ENCODE results near the gene AMBP. TPM values are rescaled to one million over a fixed set of nuclear protein-coding genes. Genes with fewer than 3 reads are reported as not detected.

AMBP gene
- total RNA-seq, 2 donors from 2014 or later = 0.68 to 2.9 TPM

DNA sequence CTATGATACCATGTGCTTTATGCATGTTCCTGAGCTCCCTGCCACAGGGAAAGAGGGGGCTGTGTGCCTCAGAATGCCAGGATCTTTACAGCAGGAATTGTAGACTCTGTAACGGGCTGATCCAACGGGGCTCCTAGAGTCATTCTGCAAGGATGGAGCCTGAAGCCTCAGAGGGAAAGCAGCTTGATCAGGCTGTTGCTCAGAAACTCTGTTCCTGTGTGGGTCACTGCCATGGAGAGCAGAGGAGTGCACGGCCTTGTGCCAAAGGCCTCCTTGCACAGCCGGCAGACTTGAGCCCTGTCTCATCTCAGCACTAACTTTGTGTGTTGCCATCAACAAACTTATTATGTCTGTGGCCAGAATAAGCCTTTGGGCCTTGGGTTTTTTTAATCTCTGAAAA, 51.8 kb downstream of the AMBP start:
- H3K4me1 ChIP-seq (ENCODE audit: control insufficient read depth, insufficient read depth, low read length) = no peaks in the 10 kb centered on the region
- H3K4me3 Mint-ChIP-seq = no peak overlapping the region
- H3K9me3 ChIP-seq (ENCODE audit: control insufficient read depth, low read length) = peaks cover 30% of the 10 kb centered on the region
- no peaks in the 10 kb centered on the region for H3K27me3 ChIP-seq (ENCODE audit: control insufficient read depth, insufficient read depth, low read length, poor library complexity, severe bottlenecking)
- H3K4me3 ChIP-seq (ENCODE audit: low read length) = no peak overlapping the region
- H3K4me1 Mint-ChIP-seq = no peaks in the 10 kb centered on the region
- 94 to 100% methylated on average over 3 to 4 of the region's 4 CpGs for WGBS, 2 experiments (ENCODE audit: insufficient coverage in 1 of 2, insufficient read length in 1 of 2)
- no peak overlapping the region for H3K27ac ChIP-seq (ENCODE audit: low read depth, low read length)
- H3K36me3 ChIP-seq (ENCODE audit: control insufficient read depth, insufficient read depth, low read length) = peaks cover 50% of the 10 kb centered on the region
- no peak overlapping the region for H3K9ac ChIP-seq (ENCODE audit: extremely low read depth, low read length, poor library complexity, severe bottlenecking)
- no peak overlapping the region for H3K27ac Mint-ChIP-seq
- DNase-seq = peak; percentile 23
- H3K27me3 Mint-ChIP-seq (ENCODE audit: insufficient read depth) = no peaks in the 10 kb centered on the region
- peaks cover 82% of the 10 kb centered on the region for H3K36me3 Mint-ChIP-seq (ENCODE audit: low read depth)
- peaks cover 25% of the 10 kb centered on the region for H3K9me3 Mint-ChIP-seq
- TF ChIP-seq, protein P1, sequence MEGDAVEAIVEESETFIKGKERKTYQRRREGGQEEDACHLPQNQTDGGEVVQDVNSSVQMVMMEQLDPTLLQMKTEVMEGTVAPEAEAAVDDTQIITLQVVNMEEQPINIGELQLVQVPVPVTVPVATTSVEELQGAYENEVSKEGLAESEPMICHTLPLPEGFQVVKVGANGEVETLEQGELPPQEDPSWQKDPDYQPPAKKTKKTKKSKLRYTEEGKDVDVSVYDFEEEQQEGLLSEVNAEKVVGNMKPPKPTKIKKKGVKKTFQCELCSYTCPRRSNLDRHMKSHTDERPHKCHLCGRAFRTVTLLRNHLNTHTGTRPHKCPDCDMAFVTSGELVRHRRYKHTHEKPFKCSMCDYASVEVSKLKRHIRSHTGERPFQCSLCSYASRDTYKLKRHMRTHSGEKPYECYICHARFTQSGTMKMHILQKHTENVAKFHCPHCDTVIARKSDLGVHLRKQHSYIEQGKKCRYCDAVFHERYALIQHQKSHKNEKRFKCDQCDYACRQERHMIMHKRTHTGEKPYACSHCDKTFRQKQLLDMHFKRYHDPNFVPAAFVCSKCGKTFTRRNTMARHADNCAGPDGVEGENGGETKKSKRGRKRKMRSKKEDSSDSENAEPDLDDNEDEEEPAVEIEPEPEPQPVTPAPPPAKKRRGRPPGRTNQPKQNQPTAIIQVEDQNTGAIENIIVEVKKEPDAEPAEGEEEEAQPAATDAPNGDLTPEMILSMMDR (conservative IDR thresholded peaks at IDR 0.05) = no peak

GRCh38 chr9:114025760-114026159, 52.3 kb downstream of the AMBP start:
- Mint-ChIP-seq H3K27ac (no peak overlapping the region), H3K9me3 (peaks cover 25% of the 10 kb centered on the region), H3K4me3 (no peak overlapping the region), H3K27me3 (ENCODE audit: insufficient read depth) (no peaks in the 10 kb centered on the region), H3K4me1 (no peaks in the 10 kb centered on the region), H3K36me3 (ENCODE audit: low read depth) (peaks cover 81% of the 10 kb centered on the region)
- no peak for DNase-seq
- no peak overlapping the region for H3K27ac ChIP-seq (ENCODE audit: low read depth, low read length)
- no peak overlapping the region for H3K4me3 ChIP-seq (ENCODE audit: low read length)
- no peak overlapping the region for H3K9ac ChIP-seq (ENCODE audit: extremely low read depth, low read length, poor library complexity, severe bottlenecking)
- WGBS, 2 experiments (ENCODE audit: insufficient coverage in 1 of 2, insufficient read length in 1 of 2) = 94 to 100% methylated on average over 5 of the region's 5 CpGs
- H3K27me3 ChIP-seq (ENCODE audit: control insufficient read depth, insufficient read depth, low read length, poor library complexity, severe bottlenecking) = no peaks in the 10 kb centered on the region
- peaks cover 51% of the 10 kb centered on the region for H3K36me3 ChIP-seq (ENCODE audit: control insufficient read depth, insufficient read depth, low read length)
- TF ChIP-seq, protein P1 (conservative IDR thresholded peaks at IDR 0.05) = no peak
- H3K4me1 ChIP-seq (ENCODE audit: control insufficient read depth, insufficient read depth, low read length) = no peaks in the 10 kb centered on the region
- H3K9me3 ChIP-seq (ENCODE audit: control insufficient read depth, low read length) = peaks cover 35% of the 10 kb centered on the region

DNA sequence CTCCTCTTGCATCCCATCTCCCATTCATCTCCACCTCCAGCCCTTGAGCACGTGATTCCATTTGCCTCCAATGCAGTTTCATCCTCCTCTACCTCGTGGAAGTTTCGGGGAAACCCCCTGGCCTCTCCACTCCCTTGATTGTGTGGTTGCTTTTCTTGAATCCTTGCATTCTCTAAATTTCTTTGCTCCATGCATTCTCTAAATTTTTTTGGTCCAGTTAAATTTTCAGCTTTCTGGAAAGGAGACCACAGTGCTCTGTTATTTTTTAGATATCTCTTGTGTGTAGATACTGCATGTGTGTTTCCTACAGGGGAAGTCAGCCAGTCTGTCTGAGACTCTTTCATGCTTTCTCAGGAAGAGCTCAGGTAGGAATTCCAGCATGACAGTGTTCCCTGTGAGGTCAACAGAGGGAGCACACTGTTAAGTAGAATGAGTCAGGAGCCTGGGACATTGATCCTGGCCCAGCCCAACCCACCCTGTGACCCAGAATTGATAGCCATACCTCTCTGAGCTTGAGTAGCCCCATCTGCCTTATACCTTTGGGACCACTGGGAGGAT, 52.8 kb downstream of the AMBP start:
- 82 to 97% methylated on average over 3 of the region's 3 CpGs for WGBS, 2 experiments (ENCODE audit: insufficient coverage in 1 of 2, insufficient read length in 1 of 2)
- peak; percentile 43 for DNase-seq
- H3K9ac ChIP-seq (ENCODE audit: extremely low read depth, low read length, poor library complexity, severe bottlenecking) = no peak overlapping the region
- Mint-ChIP-seq H3K27me3 (ENCODE audit: insufficient read depth) (no peaks in the 10 kb centered on the region), H3K4me1 (no peaks in the 10 kb centered on the region), H3K36me3 (ENCODE audit: low read depth) (peaks cover 77% of the 10 kb centered on the region), H3K4me3 (no peak overlapping the region), H3K9me3 (peaks cover 25% of the 10 kb centered on the region), H3K27ac (peak overlapping the region; percentile 41)
- no peak overlapping the region for H3K27ac ChIP-seq (ENCODE audit: low read depth, low read length)
- H3K4me3 ChIP-seq (ENCODE audit: low read length) = no peak overlapping the region
- no peaks in the 10 kb centered on the region for H3K27me3 ChIP-seq (ENCODE audit: control insufficient read depth, insufficient read depth, low read length, poor library complexity, severe bottlenecking)
- peaks cover 37% of the 10 kb centered on the region for H3K9me3 ChIP-seq (ENCODE audit: control insufficient read depth, low read length)
- H3K36me3 ChIP-seq (ENCODE audit: control insufficient read depth, insufficient read depth, low read length) = peaks cover 52% of the 10 kb centered on the region
- TF ChIP-seq, protein P1 (conservative IDR thresholded peaks at IDR 0.05) = no peak
- H3K4me1 ChIP-seq (ENCODE audit: control insufficient read depth, insufficient read depth, low read length) = no peaks in the 10 kb centered on the region
